HuH-7.5 (cell line): ENCODE data around the gene WDR7.

Experiments used
- DNase-seq: peaks from one replicate; pipeline ENCODE4 v3.0.0; 2011; ENCODE audit warnings: low spot score

The WDR7 gene

GRCh38 chr18:56937874-56938430, 286.8 kb downstream of the WDR7 start:
- no peak for DNase-seq

- no peak for DNase-seq
Observed at GRCh38 chr18:56945171-56946083, 294.3 kb downstream of the WDR7 start.

- no peak for DNase-seq
Observed at GRCh38 chr18:56947236-56947635, 296.1 kb downstream of the WDR7 start.

GRCh38 chr18:56952026-56952425, 300.9 kb downstream of the WDR7 start:
- DNase-seq = no peak

- no peak for DNase-seq
Observed at GRCh38 chr18:56953428-56954198, 302.5 kb downstream of the WDR7 start.

- no peak for DNase-seq
Observed at GRCh38 chr18:56955490-56955889, 304.3 kb downstream of the WDR7 start.

GRCh38 chr18:56959120-56959519, 308.0 kb downstream of the WDR7 start:
- DNase-seq = no peak

- no peak for DNase-seq
Observed at GRCh38 chr18:56962322-56962721, 311.2 kb downstream of the WDR7 start.

- DNase-seq = no peak
Observed at GRCh38 chr18:56967035-56967434, 315.9 kb downstream of the WDR7 start.

GRCh38 chr18:56973487-56973886, 322.3 kb downstream of the WDR7 start:
- DNase-seq = no peak

- no peak for DNase-seq
Observed at GRCh38 chr18:56974141-56974540, 323.0 kb downstream of the WDR7 start.

GRCh38 chr18:56975276-56975675, 324.1 kb downstream of the WDR7 start:
- no peak for DNase-seq

- no peak for DNase-seq
Observed at GRCh38 chr18:56977309-56977708, 326.1 kb downstream of the WDR7 start.

- no peak for DNase-seq
Observed at GRCh38 chr18:56977771-56978170, 326.6 kb downstream of the WDR7 start.

GRCh38 chr18:56980151-56980550, 329.0 kb downstream of the WDR7 start:
- no peak for DNase-seq

GRCh38 chr18:56982766-56983165, 331.6 kb downstream of the WDR7 start:
- no peak for DNase-seq

GRCh38 chr18:56983275-56983992, 332.3 kb downstream of the WDR7 start:
- no peak for DNase-seq

GRCh38 chr18:56984731-56985130, 333.6 kb downstream of the WDR7 start:
- DNase-seq = no peak

- peak; percentile 25 for DNase-seq
Observed at GRCh38 chr18:56986829-56987228, 335.7 kb downstream of the WDR7 start.

- DNase-seq = no peak
Observed at GRCh38 chr18:56987236-56987635, 336.1 kb downstream of the WDR7 start.

GRCh38 chr18:56988022-56988421, 336.9 kb downstream of the WDR7 start:
- DNase-seq = no peak

GRCh38 chr18:56990678-56991077, 339.5 kb downstream of the WDR7 start:
- DNase-seq = no peak
